Mesenchymal stem cell (in vitro differentiated cells and primary cell): Measurements from ENCODE around the gene HKDC1.

Source experiments
- DNase-seq: peaks from one replicate; pipeline ENCODE4 v3.0.0-alpha.2; 2013
- H2AFZ ChIP-seq: one replicate; pipeline ENCODE4 v1.6.1; 2013; ENCODE audit warnings: low read depth, mild to moderate bottlenecking, control low read depth, inconsistent platforms, low read length, moderate library complexity
- H2AK5ac ChIP-seq: 2 replicates; pipeline ENCODE4 v1.6.1; 2013; ENCODE audit warnings: low read length, moderate library complexity, mild to moderate bottlenecking, inconsistent platforms; ENCODE audit not compliant: severe bottlenecking
- H2BK120ac ChIP-seq: one replicate; pipeline ENCODE4 v1.6.1; 2013; ENCODE audit warnings: low read depth, mild to moderate bottlenecking, inconsistent platforms, low read length, moderate library complexity
- H2BK12ac ChIP-seq, 2 experiments: one replicate each; pipeline ENCODE4 v1.6.1; 2013; ENCODE audit warnings: inconsistent platforms in 2 of 2, low read length in 2 of 2, mild to moderate bottlenecking in 2 of 2, moderate library complexity in 2 of 2, control low read depth in 1 of 2
- H2BK15ac ChIP-seq: one replicate; pipeline ENCODE4 v1.6.1; 2013; ENCODE audit warnings: mild to moderate bottlenecking, low read depth, inconsistent platforms; ENCODE audit not compliant: poor library complexity, severe bottlenecking
- H2BK5ac ChIP-seq: 2 replicates; pipeline ENCODE4 v1.6.1; 2013; ENCODE audit warnings: low read depth, mild to moderate bottlenecking, low read length, control low read depth, inconsistent platforms; ENCODE audit not compliant: poor library complexity, severe bottlenecking
- H3K14ac ChIP-seq, 2 experiments: one replicate each; pipeline ENCODE4 v1.6.1; 2013; ENCODE audit warnings: inconsistent platforms in 2 of 2, low read length in 2 of 2, control low read depth in 1 of 2, mild to moderate bottlenecking in 1 of 2, moderate library complexity in 1 of 2
- H3K18ac ChIP-seq, 2 experiments: one replicate each; pipeline ENCODE4 v1.6.1; 2013; ENCODE audit warnings: inconsistent platforms in 2 of 2, low read length in 2 of 2, control low read depth in 1 of 2, low read depth in 1 of 2, mild to moderate bottlenecking in 1 of 2
- H3K23ac ChIP-seq, 2 experiments: one replicate each; pipeline ENCODE4 v1.6.1; 2013; ENCODE audit warnings: inconsistent platforms in 2 of 2, low read length in 2 of 2, mild to moderate bottlenecking in 2 of 2, moderate library complexity in 2 of 2, control low read depth in 1 of 2
- H3K27ac ChIP-seq: 2 replicates; pipeline ENCODE4 v1.5.1; 2013; ENCODE audit warnings: mild to moderate bottlenecking, moderate library complexity, low read length, control low read depth, inconsistent platforms; ENCODE audit not compliant: poor library complexity, severe bottlenecking
- H3K27me3 ChIP-seq, 2 experiments: 2 replicates each; pipeline versions ENCODE4 v1.6.1 to v1.7.0; 2013; ENCODE audit warnings: low read length in 2 of 2, mild to moderate bottlenecking in 2 of 2, moderate library complexity in 2 of 2, control low read depth in 1 of 2, inconsistent platforms in 1 of 2; ENCODE audit not compliant: control insufficient read depth in 1 of 2, insufficient read depth in 1 of 2
- H3K36me3 ChIP-seq, 2 experiments: 2 replicates each; pipeline versions ENCODE4 v1.6.1 to v1.7.0; 2013; ENCODE audit warnings: low read length in 2 of 2, control low read depth in 1 of 2, inconsistent platforms in 1 of 2, low read depth in 1 of 2, mild to moderate bottlenecking in 1 of 2; ENCODE audit not compliant: insufficient read depth in 2 of 2, control insufficient read depth in 1 of 2
- H3K4ac ChIP-seq, 2 experiments: one replicate each; pipeline ENCODE4 v1.6.1; 2013; ENCODE audit warnings: inconsistent platforms in 2 of 2, low read length in 2 of 2, mild to moderate bottlenecking in 2 of 2, moderate library complexity in 2 of 2, control low read depth in 1 of 2, low read depth in 1 of 2
- H3K4me1 ChIP-seq: 2 replicates; pipeline ENCODE4 v1.6.1; 2013; ENCODE audit warnings: low read depth, low read length, control low read depth; ENCODE audit not compliant: control insufficient read depth, insufficient read depth
- H3K4me2 ChIP-seq: 2 replicates; pipeline ENCODE4 v1.6.1; 2013; ENCODE audit warnings: low read length, mild to moderate bottlenecking, inconsistent platforms; ENCODE audit not compliant: poor library complexity, severe bottlenecking
- H3K4me3 ChIP-seq, 2 experiments: 2 replicates each; pipeline versions ENCODE4 v1.5.1 to v1.7.0; 2013; ENCODE audit warnings: low read length in 2 of 2, mild to moderate bottlenecking in 2 of 2, control low read depth in 1 of 2, low read depth in 1 of 2; ENCODE audit not compliant: insufficient read depth in 1 of 2
- H3K79me1 ChIP-seq: replicated peaks from 2 replicates; pipeline ENCODE4 v1.6.1; 2013; ENCODE audit warnings: mild to moderate bottlenecking, control low read depth, low read length, inconsistent platforms; ENCODE audit not compliant: poor library complexity, severe bottlenecking
- H3K9ac ChIP-seq: 2 replicates; pipeline ENCODE4 v1.7.0; 2013; ENCODE audit warnings: mild to moderate bottlenecking, low read length, moderate library complexity
- H3K9me3 ChIP-seq: 2 replicates; pipeline ENCODE4 v1.7.0; 2013; ENCODE audit warnings: mild to moderate bottlenecking, low read length; ENCODE audit not compliant: control insufficient read depth
- H4K8ac ChIP-seq: one replicate; pipeline ENCODE4 v1.6.1; 2013; ENCODE audit warnings: inconsistent platforms, mild to moderate bottlenecking, low read length, moderate library complexity
- H4K91ac ChIP-seq: one replicate; pipeline ENCODE4 v1.6.1; 2013; ENCODE audit warnings: mild to moderate bottlenecking, low read length, inconsistent platforms
- WGBS: methylation state at CpG from one replicate; pipeline ENCODE4 v1.1.7; 2013; ENCODE audit warnings: mixed read lengths; 5-methylcytosine and 5-hydroxymethylcytosine counted together

The HKDC1 gene

DNA sequence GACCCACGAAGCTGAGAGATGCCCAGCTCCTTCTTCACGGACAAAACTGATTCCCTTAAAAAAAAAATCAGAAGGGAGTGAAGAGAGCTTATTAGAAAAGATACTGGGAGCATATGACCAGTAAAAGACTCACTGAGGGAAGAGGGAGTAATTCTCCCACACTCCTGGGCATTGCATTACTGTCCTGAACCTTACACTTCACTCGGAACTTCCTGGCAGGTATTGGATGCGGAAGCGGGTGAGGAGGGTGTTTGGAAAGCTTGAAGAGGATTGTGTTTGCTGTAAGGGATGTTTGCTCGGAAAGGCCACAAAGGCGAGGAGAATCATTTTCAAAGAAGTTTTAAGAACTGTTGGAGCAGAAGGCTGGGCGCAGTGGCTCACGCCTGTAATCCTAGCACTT lies 375 bp downstream of the HKDC1 start:
- H2AFZ ChIP-seq, result no peak overlapping the region
- 97% methylated on average over 9 of the region's 9 CpGs for WGBS
- no peak overlapping the region for H3K4me3 ChIP-seq
- H3K27ac ChIP-seq, result peak overlapping the region; percentile 92
- no peak overlapping the region for H3K23ac ChIP-seq
- peak overlapping the region; percentile 18 for H3K4me2 ChIP-seq
- no peak overlapping the region for H3K14ac ChIP-seq
- no peak overlapping the region for H4K91ac ChIP-seq
- no peak overlapping the region for H2BK120ac ChIP-seq
- no peaks in the 10 kb centered on the region for H3K9me3 ChIP-seq
- no peak overlapping the region for H2BK12ac ChIP-seq
- H3K79me1 ChIP-seq, result peaks cover 6% of the 10 kb centered on the region
- peak overlapping the region; percentile 71 for H2AK5ac ChIP-seq
- H3K4ac ChIP-seq, result no peak overlapping the region
- no peaks in the 10 kb centered on the region for H3K36me3 ChIP-seq
- no peak overlapping the region for H4K8ac ChIP-seq
- no peak overlapping the region for H3K18ac ChIP-seq
- no peak for DNase-seq
- H3K4me1 ChIP-seq, result peaks cover 36% of the 10 kb centered on the region
- H2BK5ac ChIP-seq, result peak overlapping the region; percentile 79
- H3K27me3 ChIP-seq, result no peaks in the 10 kb centered on the region
- no peak overlapping the region for H2BK15ac ChIP-seq
- no peak overlapping the region for H3K9ac ChIP-seq

- no peak overlapping the region for H3K23ac ChIP-seq
- no peak overlapping the region for H2BK12ac ChIP-seq
- peak overlapping the region; percentile 29 for H4K8ac ChIP-seq
- H2AFZ ChIP-seq, result peak overlapping the region; percentile 43
- peak overlapping the region; percentile 12 for H2AK5ac ChIP-seq
- H3K14ac ChIP-seq, result no peak overlapping the region
- no peak overlapping the region for H3K4me3 ChIP-seq
- no peak overlapping the region for H2BK15ac ChIP-seq
- H3K79me1 ChIP-seq, result peaks cover 11% of the 10 kb centered on the region
- H3K9ac ChIP-seq, result peak overlapping the region; percentile 25
- no peak overlapping the region for H3K4ac ChIP-seq
- H3K36me3 ChIP-seq, result peaks cover 0 to 10% of the 10 kb centered on the region in 2 experiments
- H3K9me3 ChIP-seq, result no peaks in the 10 kb centered on the region
- 45% methylated on average over 10 of the region's 11 CpGs for WGBS
- H3K4me2 ChIP-seq, result peak overlapping the region; percentile 77
- H4K91ac ChIP-seq, result no peak overlapping the region
- peak; percentile 71 for DNase-seq
- peaks cover 38% of the 10 kb centered on the region for H3K4me1 ChIP-seq
- no peak overlapping the region for H3K18ac ChIP-seq
- no peaks in the 10 kb centered on the region for H3K27me3 ChIP-seq
- peak overlapping the region; percentile 84 for H2BK5ac ChIP-seq
- peak overlapping the region; percentile 97 for H3K27ac ChIP-seq
- no peak overlapping the region for H2BK120ac ChIP-seq
These were observed 2.3 kb downstream of the HKDC1 start for GRCh38 chr10:69222157-69223027.

DNA sequence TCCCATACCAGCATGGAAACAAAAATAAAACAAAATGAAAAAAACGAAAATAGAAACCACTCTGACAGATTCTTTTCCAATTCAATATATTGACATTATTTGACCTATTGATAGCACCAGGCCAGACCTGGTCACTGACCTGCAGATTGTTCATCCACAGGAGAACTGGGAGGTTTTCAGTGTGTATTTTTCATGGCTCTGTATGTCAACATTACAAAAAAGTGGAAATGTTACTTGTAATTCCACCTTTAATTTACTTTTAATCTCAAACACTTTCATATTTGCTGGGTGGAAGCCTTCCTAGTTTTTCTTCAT lies 2.9 kb downstream of the HKDC1 start:
- H3K27ac ChIP-seq, result peak overlapping the region; percentile 97
- no peak overlapping the region for H3K14ac ChIP-seq
- H2BK15ac ChIP-seq, result no peak overlapping the region
- peaks cover 11% of the 10 kb centered on the region for H3K79me1 ChIP-seq
- peak overlapping the region; percentile 77 for H3K4me2 ChIP-seq
- no peak overlapping the region for H2AFZ ChIP-seq
- H2BK12ac ChIP-seq, result no peak overlapping the region
- no peak overlapping the region for H2BK120ac ChIP-seq
- H3K23ac ChIP-seq, result no peak overlapping the region
- no peaks in the 10 kb centered on the region for H3K27me3 ChIP-seq
- no peaks in the 10 kb centered on the region for H3K9me3 ChIP-seq
- H3K36me3 ChIP-seq, result peaks cover 0 to 15% of the 10 kb centered on the region in 2 experiments
- DNase-seq, result no peak
- H3K9ac ChIP-seq, result no peak overlapping the region
- H2BK5ac ChIP-seq, result no peak overlapping the region
- 33% methylated on average over 1 of the region's 1 CpG for WGBS
- H3K4me3 ChIP-seq, result no peak overlapping the region
- peaks cover 32% of the 10 kb centered on the region for H3K4me1 ChIP-seq
- no peak overlapping the region for H3K18ac ChIP-seq
- no peak overlapping the region for H4K91ac ChIP-seq
- no peak overlapping the region for H4K8ac ChIP-seq
- no peak overlapping the region for H2AK5ac ChIP-seq
- no peak overlapping the region for H3K4ac ChIP-seq

- H3K79me1 ChIP-seq, result peaks cover 13% of the 10 kb centered on the region
- no peak overlapping the region for H3K9ac ChIP-seq
- H4K91ac ChIP-seq, result no peak overlapping the region
- H3K18ac ChIP-seq, result no peak overlapping the region
- no peak overlapping the region for H2BK12ac ChIP-seq
- H3K4me1 ChIP-seq, result peaks cover 34% of the 10 kb centered on the region
- peak overlapping the region; percentile 68 for H2AK5ac ChIP-seq
- no peak overlapping the region for H2BK120ac ChIP-seq
- no peaks in the 10 kb centered on the region for H3K9me3 ChIP-seq
- H3K27ac ChIP-seq, result no peak overlapping the region
- peak overlapping the region; percentile 45 for H4K8ac ChIP-seq
- H2AFZ ChIP-seq, result no peak overlapping the region
- 76% methylated on average over 9 of the region's 10 CpGs for WGBS
- DNase-seq, result no peak
- no peak overlapping the region for H3K4me3 ChIP-seq
- H3K23ac ChIP-seq, result no peak overlapping the region
- no peak overlapping the region for H2BK15ac ChIP-seq
- H2BK5ac ChIP-seq, result no peak overlapping the region
- H3K36me3 ChIP-seq, result peaks cover 0 to 21% of the 10 kb centered on the region in 2 experiments
- H3K14ac ChIP-seq, result no peak overlapping the region
- H3K27me3 ChIP-seq, result no peaks in the 10 kb centered on the region
- H3K4ac ChIP-seq, result no peak overlapping the region
- H3K4me2 ChIP-seq, result no peak overlapping the region
These were observed 4.9 kb downstream of the HKDC1 start for GRCh38 chr10:69224862-69225657.
